Measurements from ENCODE around the gene HTR1E. TPM values are rescaled to one million over a fixed set of nuclear protein-coding genes. Genes with fewer than 3 reads are reported as not detected.

The HTR1E gene
- total RNA-seq, 4 donors from 2014 or later: not detected

DNA sequence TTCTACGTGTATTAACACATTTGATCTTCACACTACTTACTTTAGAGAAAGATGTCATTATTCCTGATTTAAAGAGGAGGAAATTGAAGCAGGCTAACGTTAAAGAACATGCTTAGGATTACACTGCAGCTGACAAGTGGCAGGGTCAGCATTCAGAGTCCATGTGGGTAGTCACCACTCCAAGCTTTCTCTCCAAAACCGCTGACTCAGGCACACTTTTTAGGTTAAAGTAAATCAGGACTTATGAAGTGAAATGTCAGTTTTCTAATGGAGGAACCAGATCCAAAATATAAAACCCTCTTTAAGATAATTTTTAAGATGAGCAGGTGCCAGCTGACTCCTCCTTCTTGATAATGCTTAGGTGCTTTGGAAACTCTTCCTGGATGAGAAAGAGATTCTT, 75.4 kb downstream of the HTR1E start:
- H3K27me3 ChIP-seq: no peaks in the 10 kb centered on the region
- no peaks in the 10 kb centered on the region for H3K36me3 ChIP-seq
- 60 to 75% methylated on average over 3 of the region's 3 CpGs for WGBS, 2 donors
- DNase-seq: no peak
- no peaks in the 10 kb centered on the region for H3K4me1 ChIP-seq
- TF ChIP-seq, protein P1, sequence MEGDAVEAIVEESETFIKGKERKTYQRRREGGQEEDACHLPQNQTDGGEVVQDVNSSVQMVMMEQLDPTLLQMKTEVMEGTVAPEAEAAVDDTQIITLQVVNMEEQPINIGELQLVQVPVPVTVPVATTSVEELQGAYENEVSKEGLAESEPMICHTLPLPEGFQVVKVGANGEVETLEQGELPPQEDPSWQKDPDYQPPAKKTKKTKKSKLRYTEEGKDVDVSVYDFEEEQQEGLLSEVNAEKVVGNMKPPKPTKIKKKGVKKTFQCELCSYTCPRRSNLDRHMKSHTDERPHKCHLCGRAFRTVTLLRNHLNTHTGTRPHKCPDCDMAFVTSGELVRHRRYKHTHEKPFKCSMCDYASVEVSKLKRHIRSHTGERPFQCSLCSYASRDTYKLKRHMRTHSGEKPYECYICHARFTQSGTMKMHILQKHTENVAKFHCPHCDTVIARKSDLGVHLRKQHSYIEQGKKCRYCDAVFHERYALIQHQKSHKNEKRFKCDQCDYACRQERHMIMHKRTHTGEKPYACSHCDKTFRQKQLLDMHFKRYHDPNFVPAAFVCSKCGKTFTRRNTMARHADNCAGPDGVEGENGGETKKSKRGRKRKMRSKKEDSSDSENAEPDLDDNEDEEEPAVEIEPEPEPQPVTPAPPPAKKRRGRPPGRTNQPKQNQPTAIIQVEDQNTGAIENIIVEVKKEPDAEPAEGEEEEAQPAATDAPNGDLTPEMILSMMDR (IDR thresholded peaks at IDR 0.05): no peak
- TF ChIP-seq POLR2A (IDR thresholded peaks at IDR 0.05): no peak
- intact Hi-C loops (cut with DNase I): no loop called here
- H3K4me3 ChIP-seq: no peak overlapping the region
- no peak overlapping the region for H3K27ac ChIP-seq
- no peaks in the 10 kb centered on the region for H3K9me3 ChIP-seq

DNA sequence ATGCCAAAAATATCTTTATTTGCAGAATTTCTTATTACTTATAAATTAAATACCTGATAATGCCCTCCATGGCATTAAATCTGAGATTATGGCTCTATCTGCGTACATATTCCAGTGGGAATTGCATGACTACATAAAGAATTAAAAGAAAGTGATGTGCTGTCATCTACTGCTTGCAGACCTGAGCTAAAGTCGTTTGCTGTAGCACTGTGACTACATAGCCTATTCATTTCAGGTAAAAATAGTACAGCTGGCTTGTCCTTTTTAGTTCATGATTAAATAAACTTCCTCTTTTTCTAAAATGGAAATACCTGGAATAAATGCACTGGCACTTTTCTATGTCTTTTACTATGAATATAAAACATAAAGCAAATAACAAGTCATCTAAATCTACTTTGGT, 79.4 kb downstream of the HTR1E start:
- H3K36me3 ChIP-seq: no peaks in the 10 kb centered on the region
- intact Hi-C loops (cut with DNase I): no loop called here
- no peak overlapping the region for H3K27ac ChIP-seq
- no peaks in the 10 kb centered on the region for H3K9me3 ChIP-seq
- TF ChIP-seq POLR2A (IDR thresholded peaks at IDR 0.05): no peak
- TF ChIP-seq, protein P1 (IDR thresholded peaks at IDR 0.05): no peak
- no peak for DNase-seq
- WGBS, 2 donors: 45 to 54% methylated on average over 2 of the region's 2 CpGs
- no peaks in the 10 kb centered on the region for H3K27me3 ChIP-seq
- H3K4me3 ChIP-seq: no peak overlapping the region
- H3K4me1 ChIP-seq: no peaks in the 10 kb centered on the region

- no peak for DNase-seq
- no peaks in the 10 kb centered on the region for H3K9me3 ChIP-seq
- no peaks in the 10 kb centered on the region for H3K4me1 ChIP-seq
- TF ChIP-seq, protein P1 (IDR thresholded peaks at IDR 0.05): no peak
- TF ChIP-seq POLR2A (IDR thresholded peaks at IDR 0.05): no peak
- 55 to 74% methylated on average over 2 of the region's 2 CpGs for WGBS, 2 donors
- no peak overlapping the region for H3K27ac ChIP-seq
- H3K27me3 ChIP-seq: no peaks in the 10 kb centered on the region
- intact Hi-C loops (cut with DNase I): no loop called here
- no peaks in the 10 kb centered on the region for H3K36me3 ChIP-seq
- H3K4me3 ChIP-seq: no peak overlapping the region
Observed at GRCh38 chr6:87027021-87027420, 89.7 kb downstream of the HTR1E start.

- H3K9me3 ChIP-seq: no peaks in the 10 kb centered on the region
- no peak for TF ChIP-seq POLR2A (IDR thresholded peaks at IDR 0.05)
- TF ChIP-seq, protein P1 (IDR thresholded peaks at IDR 0.05): peak; percentile 13 to 52 (median 41)
- no peaks in the 10 kb centered on the region for H3K27me3 ChIP-seq
- 58 to 61% methylated on average over 3 of the region's 3 CpGs for WGBS, 2 donors
- H3K27ac ChIP-seq: no peak overlapping the region
- intact Hi-C loops (cut with DNase I): no loop called here
- H3K4me3 ChIP-seq: no peak overlapping the region
- H3K4me1 ChIP-seq: no peaks in the 10 kb centered on the region
- no peaks in the 10 kb centered on the region for H3K36me3 ChIP-seq
- DNase-seq: no peak
Observed at GRCh38 chr6:87029711-87030314, 92.5 kb downstream of the HTR1E start.

- H3K9me3 ChIP-seq: no peaks in the 10 kb centered on the region
- WGBS, 2 donors: 71 to 80% methylated on average over 4 of the region's 4 CpGs
- intact Hi-C loops (cut with DNase I): no loop called here
Observed at GRCh38 chr6:87040729-87041128, 103.4 kb downstream of the HTR1E start.

More at GRCh38 chr6:87040729-87041128, 103.4 kb downstream of the HTR1E start:
- no peaks in the 10 kb centered on the region for H3K4me1 ChIP-seq
- no peaks in the 10 kb centered on the region for H3K36me3 ChIP-seq
- H3K27ac ChIP-seq: no peak overlapping the region
- no peak for DNase-seq
- TF ChIP-seq, protein P1 (IDR thresholded peaks at IDR 0.05): no peak
- TF ChIP-seq POLR2A (IDR thresholded peaks at IDR 0.05): no peak
- no peaks in the 10 kb centered on the region for H3K27me3 ChIP-seq
- no peak overlapping the region for H3K4me3 ChIP-seq
